Common myeloid progenitor, CD34-positive (primary cell): ENCODE data around the gene ATG9A.
"Not testable (repeated sequence)": the region's sequence is repeated elsewhere in the genome, so short reads cannot be mapped to it uniquely, and the experiment has no call there.

ENCODE experiments used
- CTCF ChIA-PET: fragments of 350-600 bp; sonication (Branson Sonifier 250); formaldehyde crosslinking; loops from one replicate; lab custom pipeline; 2021; ENCODE audit warnings: antibody characterized with exemption; lab: Charles Lee
- POLR2A ChIA-PET: fragments of 350-600 bp; sonication (Branson Sonifier 250); formaldehyde crosslinking; loops from one replicate; lab custom pipeline; 2021; ENCODE audit warnings: antibody characterized with exemption; lab: Charles Lee
- DNase-seq, 3 donors: peaks; one replicate each; pipeline versions ENCODE4 v3.0.0 to v3.0.0-alpha.2; 2013
- H3K27ac ChIP-seq, 2 experiments: 1 replicate in 1 of 2; 2 replicates in 1 of 2; pipeline ENCODE4 v1.7.0; 2013; ENCODE audit warnings: inconsistent platforms in 2 of 2, low read length in 2 of 2, mild to moderate bottlenecking in 2 of 2, low read depth in 1 of 2, moderate library complexity in 1 of 2; ENCODE audit not compliant: severe bottlenecking in 2 of 2, insufficient read depth in 1 of 2, poor library complexity in 1 of 2
- H3K27me3 ChIP-seq, 5 experiments: replicated peaks in 2 of 5; 1 replicate in 3 of 5; 2 replicates in 2 of 5; pipeline versions ENCODE4 v1.6.1 to v1.7.0; 2013; ENCODE audit warnings: low read length in 4 of 5, mild to moderate bottlenecking in 2 of 5, moderate library complexity in 2 of 5, inconsistent platforms in 1 of 5; ENCODE audit not compliant: insufficient read depth in 5 of 5, control insufficient read depth in 4 of 5
- H3K36me3 ChIP-seq, 4 experiments: 1 replicate in 2 of 4; 2 replicates in 2 of 4; pipeline versions ENCODE4 v1.6.1 to v1.7.0; 2013; ENCODE audit warnings: low read length in 3 of 4, control low read depth in 1 of 4, mild to moderate bottlenecking in 1 of 4; ENCODE audit not compliant: control insufficient read depth in 4 of 4, insufficient read depth in 4 of 4
- H3K4me1 ChIP-seq, 4 experiments: 1 replicate in 3 of 4; 2 replicates in 1 of 4; pipeline versions ENCODE4 v1.6.1 to v1.7.1; 2013; ENCODE audit warnings: low read length in 3 of 4, mild to moderate bottlenecking in 3 of 4, control low read depth in 1 of 4, inconsistent platforms in 1 of 4, moderate library complexity in 1 of 4; ENCODE audit not compliant: control insufficient read depth in 4 of 4, insufficient read depth in 4 of 4; ENCODE audit errors: control extremely low read depth in 1 of 4
- H3K4me3 ChIP-seq, 7 experiments: 1 replicate in 4 of 7; 2 replicates in 3 of 7; pipeline versions ENCODE4 v1.5.1 to v1.7.0; 2013; ENCODE audit warnings: mild to moderate bottlenecking in 7 of 7, low read length in 6 of 7, moderate library complexity in 6 of 7, inconsistent platforms in 2 of 7, low read depth in 2 of 7, control low read depth in 1 of 7; ENCODE audit not compliant: insufficient read depth in 4 of 7, control insufficient read depth in 1 of 7; ENCODE audit errors: extremely low read depth in 1 of 7
- H3K9me3 ChIP-seq, 5 experiments: 1 replicate in 4 of 5; 2 replicates in 1 of 5; pipeline versions ENCODE4 v1.6.1 to v1.7.1; 2013; ENCODE audit warnings: low read length in 4 of 5, mild to moderate bottlenecking in 2 of 5, inconsistent platforms in 1 of 5, low read depth in 1 of 5, moderate library complexity in 1 of 5; ENCODE audit not compliant: control insufficient read depth in 4 of 5, insufficient read depth in 2 of 5; ENCODE audit errors: control extremely low read depth in 1 of 5
- WGBS: methylation state at CpG from one replicate; pipeline ENCODE4 v1.1.5; 2013; ENCODE audit not compliant: insufficient coverage; 5-methylcytosine and 5-hydroxymethylcytosine counted together

Gene ATG9A

GRCh38 chr2:219204425-219205164 lies 24.8 kb downstream of the ATG9A start:
- Histone ChIP-seq H3K27ac (no peak overlapping the region), H3K9me3 (no peaks in the 10 kb centered on the region), H3K36me3 (peaks cover 0 to 20% (median 4%) of the 10 kb centered on the region in 4 experiments), H3K27me3 (no peaks in the 10 kb centered on the region), H3K4me3 (no peak overlapping the region), H3K4me1 (peaks cover 16 to 33% (median 32%) of the 10 kb centered on the region in 4 experiments)
- 86% methylated on average over 3 of the region's 7 CpGs for WGBS
- POLR2A ChIA-PET = interaction anchor here (0.7 kb wide), 1 partner anchor 28 kb away, joined by 3 read pairs; the partner anchor contains the start of gene CNPPD1
- no peak for DNase-seq
- CTCF ChIA-PET = interaction anchor here (0.7 to 2.6 kb wide), 8 partner anchors 9 to 33 kb away, joined by 3 to 7 read pairs (median 4); partner anchors contain the start of gene CNPPD1

- H3K27ac ChIP-seq, H3K36me3 ChIP-seq, H3K4me3 ChIP-seq, POLR2A ChIA-PET, DNase-seq, H3K4me1 ChIP-seq, H3K9me3 ChIP-seq, H3K27me3 ChIP-seq: not testable (repeated sequence)
- WGBS = 79% methylated on average over 6 of the region's 21 CpGs
- CTCF ChIA-PET = interaction anchor here (0.7 to 3.2 kb wide), 4 partner anchors 18 to 47 kb away, joined by 3 to 13 read pairs (median 4); no protein-coding TSS in a partner anchor
Measured at GRCh38 chr2:219201331-219201730, 28.1 kb downstream of the ATG9A start.

DNA sequence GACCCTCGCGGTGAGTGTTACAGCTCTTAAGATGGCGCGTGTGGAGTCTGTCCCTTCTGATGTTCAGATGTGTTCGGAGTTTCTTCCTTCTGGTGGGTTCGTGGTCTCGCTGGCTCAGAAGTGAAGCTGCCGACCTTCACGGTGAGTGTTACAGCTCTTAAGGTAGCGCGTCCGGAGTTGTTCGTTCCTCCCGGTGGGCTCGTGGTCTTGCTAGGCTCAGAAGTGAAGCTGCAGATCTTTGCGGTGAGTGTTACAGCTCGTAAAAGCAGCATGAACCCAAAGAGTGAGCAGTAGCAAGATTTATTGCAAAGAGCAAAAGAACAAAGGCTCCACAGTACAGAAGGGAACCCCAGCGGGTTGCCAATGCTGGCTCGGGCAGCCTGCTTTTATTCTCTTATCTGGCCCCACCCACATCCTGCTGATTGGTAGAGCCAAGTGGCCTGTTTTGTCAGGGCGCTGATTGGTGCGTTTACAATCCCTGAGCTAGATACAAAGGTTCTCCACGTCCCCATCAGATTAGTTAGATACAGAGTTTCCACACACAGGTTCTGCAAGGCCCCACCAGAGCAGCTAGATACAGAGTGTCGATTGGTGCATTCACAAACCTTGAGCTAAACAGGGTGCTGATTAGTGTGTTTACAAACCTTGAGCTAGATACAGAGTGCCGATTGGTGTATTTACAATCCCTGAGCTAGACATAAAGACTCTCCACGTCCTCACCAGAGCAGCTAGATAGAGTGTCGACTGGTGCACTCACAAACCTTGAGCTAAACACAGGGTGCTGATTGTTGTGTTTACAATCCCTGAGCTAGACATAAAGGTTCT lies 28.7 kb downstream of the ATG9A start:
- H3K4me1 ChIP-seq, DNase-seq, POLR2A ChIA-PET, H3K27me3 ChIP-seq, H3K9me3 ChIP-seq, H3K27ac ChIP-seq, H3K36me3 ChIP-seq, H3K4me3 ChIP-seq: not testable (repeated sequence)
- WGBS = 90% methylated on average over 22 of the region's 26 CpGs
- CTCF ChIA-PET = interaction anchor here (0.6 to 3.2 kb wide), 7 partner anchors 12 to 47 kb away, joined by 3 to 13 read pairs (median 4); partner anchors contain the start of gene CNPPD1

- no peaks in the 10 kb centered on the region for H3K36me3 ChIP-seq
- no peaks in the 10 kb centered on the region for H3K27me3 ChIP-seq
- H3K9me3 ChIP-seq = no peaks in the 10 kb centered on the region
- DNase-seq = no peak
- H3K27ac ChIP-seq = no peak overlapping the region
- ChIA-PET POLR2A (no interaction called here), CTCF (interaction anchor here (0.7 to 3.2 kb wide), 7 partner anchors 9 to 36 kb away, joined by 3 to 13 read pairs (median 3); partner anchors contain the start of gene CNPPD1)
- WGBS = 97% methylated on average over 6 of the region's 12 CpGs
- H3K4me1 ChIP-seq = no peaks in the 10 kb centered on the region
- no peak overlapping the region for H3K4me3 ChIP-seq
Measured at GRCh38 chr2:219199470-219200211, 29.8 kb downstream of the ATG9A start.

GRCh38 chr2:219198974-219199373 lies 30.5 kb downstream of the ATG9A start:
- H3K9me3 ChIP-seq = no peaks in the 10 kb centered on the region
- no peak overlapping the region for H3K27ac ChIP-seq
- 89% methylated on average over 5 of the region's 5 CpGs for WGBS
- no peaks in the 10 kb centered on the region for H3K4me1 ChIP-seq
- POLR2A ChIA-PET = no interaction called here
- H3K4me3 ChIP-seq = no peak overlapping the region
- no peaks in the 10 kb centered on the region for H3K36me3 ChIP-seq
- CTCF ChIA-PET = interaction anchor here (0.8 to 3.2 kb wide), 6 partner anchors 10 to 36 kb away, joined by 3 to 13 read pairs (median 4); partner anchors contain the start of gene CNPPD1
- H3K27me3 ChIP-seq = no peaks in the 10 kb centered on the region
- no peak for DNase-seq

GRCh38 chr2:219197388-219197787 lies 32.0 kb downstream of the ATG9A start:
- H3K36me3 ChIP-seq = no peaks in the 10 kb centered on the region
- no peak for DNase-seq
- no peak overlapping the region for H3K4me3 ChIP-seq
- no peaks in the 10 kb centered on the region for H3K27me3 ChIP-seq
- no CpG with 5 or more reads among the region's 1 CpG for WGBS
- H3K27ac ChIP-seq = no peak overlapping the region
- no peaks in the 10 kb centered on the region for H3K4me1 ChIP-seq
- H3K9me3 ChIP-seq = no peaks in the 10 kb centered on the region
- CTCF ChIA-PET = interaction anchor here (0.7 to 1.9 kb wide), 3 partner anchors 15 to 26 kb away, joined by 3 to 8 read pairs (median 4); no protein-coding TSS in a partner anchor
- POLR2A ChIA-PET = interaction anchor here (0.7 kb wide), 1 partner anchor 53 kb away, joined by 5 read pairs; no protein-coding TSS in a partner anchor
